Effector memory CD4-positive, alpha-beta T cell (primary cell): ENCODE measurements around the gene TLE4.

Experiments used
- DNase-seq, 3 donors: peaks; one replicate each; pipeline ENCODE4 v3.0.0-alpha.2; 2020
- H3K27ac ChIP-seq: 2 replicates; pipeline ENCODE4 v1.7.0; 2013; ENCODE audit warnings: mild to moderate bottlenecking, low read length, moderate library complexity; ENCODE audit not compliant: insufficient read depth, poor library complexity, severe bottlenecking
- H3K27me3 ChIP-seq: replicated peaks from 2 replicates; pipeline ENCODE4 v1.7.0; 2013; ENCODE audit warnings: mild to moderate bottlenecking, low read length; ENCODE audit not compliant: insufficient read depth, control insufficient read depth, poor library complexity, severe bottlenecking
- H3K36me3 ChIP-seq: 2 replicates; pipeline ENCODE4 v1.7.0; 2013; ENCODE audit warnings: mild to moderate bottlenecking, low read length, moderate library complexity; ENCODE audit not compliant: control insufficient read depth, insufficient read depth
- H3K4me1 ChIP-seq: 2 replicates; pipeline ENCODE4 v1.7.0; 2013; ENCODE audit warnings: low read length, mild to moderate bottlenecking; ENCODE audit not compliant: control insufficient read depth, insufficient read depth, poor library complexity, severe bottlenecking
- H3K4me3 ChIP-seq: 2 replicates; pipeline ENCODE4 v1.7.0; 2013; ENCODE audit warnings: low read length, low read depth, mild to moderate bottlenecking; ENCODE audit not compliant: insufficient read depth, poor library complexity, severe bottlenecking
- H3K9me3 ChIP-seq: 2 replicates; pipeline ENCODE4 v1.7.0; 2013; ENCODE audit warnings: mild to moderate bottlenecking, low read length, moderate library complexity; ENCODE audit not compliant: control insufficient read depth

TLE4 gene

DNA sequence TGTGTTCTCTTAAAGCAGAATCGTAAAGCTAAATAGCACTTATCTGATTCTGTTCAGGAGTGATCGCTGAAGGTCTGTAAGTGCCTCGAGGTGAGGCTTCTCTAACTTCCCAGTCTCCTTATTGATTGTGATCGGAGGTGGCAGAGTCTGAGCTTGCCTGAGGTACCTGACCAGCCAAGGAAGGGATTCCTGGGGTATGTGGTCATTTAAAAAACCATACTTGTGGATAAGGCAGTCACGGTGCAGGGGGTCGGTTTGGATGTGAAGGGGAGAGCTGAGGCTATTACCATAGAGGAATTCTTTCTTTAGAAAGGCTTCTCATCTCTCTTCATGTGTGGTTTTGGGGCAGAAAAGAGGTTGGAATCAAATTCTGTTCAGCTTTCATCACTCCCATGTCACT is 193.7 kb downstream of the TLE4 start:
- Histone ChIP-seq H3K27ac (no peak overlapping the region), H3K27me3 (no peaks in the 10 kb centered on the region), H3K9me3 (no peaks in the 10 kb centered on the region), H3K4me3 (no peak overlapping the region), H3K36me3 (no peaks in the 10 kb centered on the region), H3K4me1 (no peaks in the 10 kb centered on the region)
- no peak for DNase-seq

- no peak for DNase-seq
- Histone ChIP-seq H3K27ac (no peak overlapping the region), H3K36me3 (no peaks in the 10 kb centered on the region), H3K4me1 (no peaks in the 10 kb centered on the region), H3K4me3 (no peak overlapping the region), H3K27me3 (no peaks in the 10 kb centered on the region), H3K9me3 (no peaks in the 10 kb centered on the region)
Observed at GRCh38 chr9:79766091-79766490, 194.3 kb downstream of the TLE4 start.

DNA sequence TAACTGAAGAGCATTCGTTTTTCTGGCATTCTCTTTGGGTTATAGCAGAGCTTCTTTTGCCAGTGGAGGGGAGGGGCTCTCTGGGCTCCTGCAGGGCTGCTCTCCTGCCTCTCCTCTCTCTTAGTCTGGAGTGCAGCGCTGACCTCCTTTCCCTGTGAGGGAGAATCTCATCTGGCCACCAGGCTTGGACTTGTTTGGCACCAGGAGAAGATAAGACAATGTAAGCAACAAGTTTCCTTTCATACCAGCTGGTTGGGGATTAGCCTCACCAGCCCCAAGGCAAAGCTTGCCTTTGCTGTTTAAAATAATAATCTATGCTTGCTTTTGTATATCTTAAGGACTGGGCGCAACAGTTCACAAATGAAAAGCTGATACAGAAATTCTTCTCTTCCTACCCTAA is 196.4 kb downstream of the TLE4 start:
- Histone ChIP-seq H3K4me3 (no peak overlapping the region), H3K27ac (no peak overlapping the region), H3K27me3 (no peaks in the 10 kb centered on the region), H3K4me1 (no peaks in the 10 kb centered on the region), H3K9me3 (no peaks in the 10 kb centered on the region), H3K36me3 (no peaks in the 10 kb centered on the region)
- no peak for DNase-seq

DNA sequence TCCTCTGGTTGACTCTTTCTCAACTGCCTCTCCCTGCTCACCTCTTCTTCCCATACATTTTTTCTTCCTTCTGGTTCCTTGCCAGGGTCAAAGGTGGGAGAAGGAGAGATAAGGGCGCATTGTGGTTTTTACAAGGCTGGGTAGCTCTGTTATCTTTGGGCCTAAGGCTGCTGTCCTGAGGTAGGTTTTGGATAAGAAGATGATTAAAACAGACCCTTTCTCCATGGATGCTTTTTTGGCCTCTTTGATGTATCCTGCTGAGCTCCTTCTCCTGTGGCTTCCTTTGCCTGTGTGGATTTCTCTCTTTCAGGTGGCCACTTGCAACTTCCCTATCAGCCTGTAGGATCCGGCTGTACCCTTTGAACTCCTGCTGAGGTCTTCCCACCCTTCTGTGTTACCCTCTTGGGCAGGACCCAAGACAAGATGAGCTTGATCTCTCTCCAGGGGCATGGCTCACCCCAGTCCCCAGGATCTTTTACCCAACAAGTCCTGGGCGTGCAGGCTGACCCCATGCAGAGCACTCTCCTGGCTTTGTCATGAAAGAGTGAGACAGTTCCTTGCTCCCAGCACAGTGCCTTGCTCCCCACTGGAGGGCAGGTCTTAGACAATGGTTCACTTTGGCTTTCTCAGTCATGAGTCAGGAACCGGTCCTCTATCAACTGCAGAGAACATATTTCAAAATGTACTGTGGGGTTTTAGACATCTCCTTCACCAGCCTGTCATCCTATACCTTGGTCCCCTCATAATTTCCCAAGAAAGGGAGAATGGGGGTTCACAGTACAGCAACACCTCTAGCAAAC is 197.9 kb downstream of the TLE4 start:
- Histone ChIP-seq H3K4me3 (no peak overlapping the region), H3K27ac (no peak overlapping the region), H3K9me3 (no peaks in the 10 kb centered on the region), H3K4me1 (no peaks in the 10 kb centered on the region), H3K27me3 (no peaks in the 10 kb centered on the region), H3K36me3 (no peaks in the 10 kb centered on the region)
- no peak for DNase-seq

- H3K9me3 ChIP-seq, result no peaks in the 10 kb centered on the region
Observed at GRCh38 chr9:79774356-79774755, 202.6 kb downstream of the TLE4 start.

More at GRCh38 chr9:79774356-79774755, 202.6 kb downstream of the TLE4 start:
- Histone ChIP-seq H3K4me3 (no peak overlapping the region), H3K27ac (no peak overlapping the region), H3K27me3 (no peaks in the 10 kb centered on the region), H3K4me1 (no peaks in the 10 kb centered on the region), H3K36me3 (no peaks in the 10 kb centered on the region)
- no peak for DNase-seq
